PFSK-1 (cell line): Measurements from ENCODE around the gene SMYD4.

ENCODE experiments used
- POLR2AphosphoS5 ChIP-seq: IDR thresholded peaks from 2 replicates; pipeline ENCODE4 v1.6.1; 2012; ENCODE audit warnings: low read depth, mild to moderate bottlenecking, control low read depth, low read length, moderate library complexity
- TAF1 ChIP-seq: IDR thresholded peaks from 2 replicates; pipeline ENCODE4 v1.6.1; 2012; ENCODE audit warnings: low read length, control low read depth, borderline replicate concordance; ENCODE audit not compliant: insufficient read depth

DNA sequence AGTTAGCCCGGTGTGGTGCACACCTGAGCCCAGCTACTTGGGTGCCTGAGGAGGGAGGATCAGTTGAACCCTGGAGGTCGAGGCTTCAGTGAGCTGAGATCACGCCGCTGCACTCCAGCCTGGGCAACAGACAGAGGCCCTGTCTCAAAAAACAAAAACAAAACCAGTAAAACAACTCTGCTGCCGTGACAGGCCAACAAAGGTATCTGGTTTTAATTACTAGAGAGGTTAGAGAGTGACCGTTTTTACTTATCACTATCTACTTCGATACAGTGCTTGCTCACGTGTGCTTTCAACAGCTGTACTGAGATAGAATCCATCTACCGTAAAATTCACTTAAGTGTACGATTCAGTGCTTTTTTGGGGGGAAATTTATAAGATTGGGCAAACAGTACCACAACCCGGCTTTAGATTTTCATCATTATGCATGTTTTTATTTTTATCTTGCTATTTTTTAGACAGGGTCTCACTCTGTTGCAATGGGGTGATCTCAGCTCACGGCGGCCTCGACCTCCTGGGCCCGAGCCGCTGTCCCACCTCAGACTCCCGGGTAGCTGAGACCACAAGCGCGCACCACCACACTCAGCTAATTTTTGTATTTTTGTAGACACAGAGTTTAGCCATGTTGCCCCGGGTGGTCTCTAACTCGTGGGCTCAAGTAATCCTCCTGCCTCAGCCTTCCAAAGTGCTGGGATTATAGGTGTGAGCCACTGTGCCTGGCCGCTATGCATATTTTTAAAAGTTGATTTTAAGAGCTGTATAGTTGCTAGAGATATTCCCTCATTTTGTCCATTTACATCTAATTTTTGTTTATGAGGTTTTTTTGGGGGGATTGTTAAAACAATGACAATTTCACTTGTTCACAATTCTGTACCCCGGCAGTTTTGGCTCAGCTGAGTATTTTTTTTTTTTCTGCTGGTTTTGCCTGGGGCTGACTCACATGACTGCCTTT is 36.9 kb downstream of the SMYD4 start:
- TF ChIP-seq TAF1 (no peak), POLR2AphosphoS5 (no peak)
